Jurkat, Clone E6-1 (cell line): ENCODE data around the gene SH3PXD2A.

Experiments
- DNase-seq: peaks from one replicate; pipeline ENCODE4 v3.0.0-alpha.2; 2011; ENCODE audit warnings: low read depth, low spot score
- H3K4me3 ChIP-seq: 2 replicates; pipeline ENCODE4 v1.5.1; 2011; ENCODE audit warnings: mild to moderate bottlenecking, low read length, control low read depth, moderate library complexity

Gene SH3PXD2A

DNA sequence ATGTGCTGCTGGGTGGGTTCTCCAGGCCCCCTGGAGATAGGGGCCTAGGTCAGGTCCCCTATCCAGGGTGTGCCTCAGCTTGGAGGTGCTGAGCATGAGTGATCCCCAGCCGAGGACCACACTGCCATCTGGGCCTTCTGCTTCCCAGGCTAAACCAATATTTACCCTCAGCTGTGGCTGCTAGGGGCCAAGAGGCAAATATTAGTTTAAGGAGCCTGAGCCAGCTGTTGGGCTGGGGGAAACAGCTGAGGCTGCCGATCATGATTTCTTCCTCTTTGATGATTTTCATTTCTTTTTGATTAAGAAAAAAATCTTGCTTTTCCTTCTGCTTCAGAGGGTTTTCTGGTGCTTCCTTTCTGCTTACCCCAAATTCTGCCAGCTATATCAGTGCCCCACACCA, 278.5 kb downstream of the SH3PXD2A start:
- DNase-seq = no peak
- no peak overlapping the region for H3K4me3 ChIP-seq

- no peak overlapping the region for H3K4me3 ChIP-seq
- no peak for DNase-seq
Observed at GRCh38 chr10:103576076-103576471, 279.3 kb downstream of the SH3PXD2A start.

GRCh38 chr10:103575416-103576075, 279.8 kb downstream of the SH3PXD2A start:
- DNase-seq = no peak
- no peak overlapping the region for H3K4me3 ChIP-seq

- H3K4me3 ChIP-seq = no peak overlapping the region
- DNase-seq = no peak
Observed at GRCh38 chr10:103574097-103575061, 281.0 kb downstream of the SH3PXD2A start.

- DNase-seq = no peak
- H3K4me3 ChIP-seq = no peak overlapping the region
Observed at GRCh38 chr10:103573205-103573487, 282.2 kb downstream of the SH3PXD2A start.

GRCh38 chr10:103572347-103573204, 282.8 kb downstream of the SH3PXD2A start:
- no peak overlapping the region for H3K4me3 ChIP-seq
- no peak for DNase-seq

DNA sequence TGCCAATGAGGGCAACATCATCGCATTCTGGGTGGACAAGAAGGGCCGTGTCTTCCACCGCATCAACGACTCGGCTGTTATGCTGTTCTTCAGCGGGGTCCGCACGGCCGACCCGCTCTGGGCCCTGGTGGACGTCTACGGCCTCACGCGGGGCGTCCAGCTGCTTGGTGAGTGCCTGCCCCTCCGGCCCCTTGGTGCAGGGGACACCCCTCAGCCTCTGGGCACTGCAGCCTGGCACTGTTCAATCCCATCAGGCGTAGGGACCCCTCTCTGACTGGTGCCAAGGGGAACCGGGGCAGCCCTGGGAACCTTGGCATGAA, 283.8 kb downstream of the SH3PXD2A start:
- no peak for DNase-seq

DNA sequence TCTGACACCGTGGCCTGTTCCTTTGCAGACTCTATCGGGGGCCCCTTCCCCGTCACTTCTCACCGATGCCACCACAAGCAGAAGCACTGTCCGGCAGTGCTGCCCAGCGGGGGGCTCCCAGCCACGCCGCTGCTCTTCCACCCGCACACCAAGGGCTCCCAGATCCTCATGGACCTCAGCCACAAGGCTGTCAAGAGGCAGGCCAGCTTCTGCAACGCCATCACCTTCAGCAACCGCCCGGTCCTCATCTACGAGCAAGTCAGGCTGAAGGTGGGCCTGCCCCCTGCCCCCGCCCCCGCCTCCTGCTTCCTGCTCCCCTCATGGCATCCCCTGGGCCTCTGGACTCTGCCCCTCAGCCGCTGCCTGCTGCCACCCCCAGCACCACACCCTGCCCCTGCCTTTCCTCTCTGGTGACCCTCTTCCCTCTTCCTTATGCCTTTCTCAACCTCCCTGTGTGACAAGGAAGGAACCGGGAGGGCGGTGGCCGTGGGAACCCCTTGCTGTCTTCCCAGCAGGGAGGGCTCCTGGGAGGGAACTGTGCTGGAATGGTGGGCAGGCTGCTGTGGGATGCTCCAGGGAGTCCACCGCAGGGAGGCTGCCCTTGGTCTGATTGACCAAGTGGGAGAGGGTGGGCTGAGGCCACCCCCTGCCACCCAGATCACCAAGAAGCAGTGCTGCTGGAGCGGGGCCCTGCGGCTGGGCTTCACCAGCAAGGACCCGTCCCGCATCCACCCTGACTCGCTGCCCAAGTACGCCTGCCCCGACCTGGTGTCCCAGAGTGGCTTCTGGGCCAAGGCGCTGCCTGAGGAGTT, 284.3 kb downstream of the SH3PXD2A start:
- no peak for DNase-seq
- H3K4me3 ChIP-seq = no peak overlapping the region

More for the DNA sequence above, 283.8 kb downstream of the SH3PXD2A start:
- H3K4me3 ChIP-seq = no peak overlapping the region

DNA sequence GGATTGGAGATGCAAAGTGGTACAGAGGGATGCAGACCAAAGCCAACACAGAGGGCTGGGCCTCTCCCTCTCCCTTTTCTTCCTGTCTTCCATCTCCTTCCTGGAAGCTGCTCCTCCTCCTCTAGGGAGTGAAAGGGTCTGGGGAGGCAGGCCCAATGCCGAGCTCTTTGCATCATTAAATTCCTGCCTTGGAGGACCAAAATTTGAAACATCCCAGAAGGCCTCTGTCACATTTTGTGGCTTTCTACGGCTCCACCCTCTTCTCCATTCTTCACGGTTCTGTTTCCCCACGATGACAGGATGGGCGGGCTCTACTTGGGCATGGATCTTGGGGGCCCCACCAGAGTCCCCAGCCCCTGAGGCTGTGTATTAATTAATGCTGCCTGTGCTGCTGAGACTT, 285.5 kb downstream of the SH3PXD2A start:
- no peak overlapping the region for H3K4me3 ChIP-seq
- DNase-seq = no peak

DNA sequence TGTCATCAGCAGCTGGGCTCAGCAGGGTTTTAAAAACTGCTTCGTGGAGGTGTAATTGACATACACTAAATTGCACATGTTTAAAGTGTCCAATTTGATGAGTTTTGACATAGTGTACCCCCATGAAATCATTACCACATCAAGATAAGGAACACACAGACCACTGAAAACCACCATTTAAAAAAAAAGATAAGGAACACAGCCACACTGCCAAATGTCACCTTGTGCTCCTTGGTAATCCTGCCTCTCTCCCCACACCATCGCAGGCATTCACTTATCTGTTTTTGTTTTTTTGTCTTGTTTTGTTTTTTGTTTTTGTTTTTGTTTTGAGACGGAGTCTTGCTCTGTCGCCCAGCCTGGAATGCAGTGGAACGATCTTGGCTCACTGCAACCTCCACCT, 286.9 kb downstream of the SH3PXD2A start:
- no peak overlapping the region for H3K4me3 ChIP-seq
- no peak for DNase-seq

DNA sequence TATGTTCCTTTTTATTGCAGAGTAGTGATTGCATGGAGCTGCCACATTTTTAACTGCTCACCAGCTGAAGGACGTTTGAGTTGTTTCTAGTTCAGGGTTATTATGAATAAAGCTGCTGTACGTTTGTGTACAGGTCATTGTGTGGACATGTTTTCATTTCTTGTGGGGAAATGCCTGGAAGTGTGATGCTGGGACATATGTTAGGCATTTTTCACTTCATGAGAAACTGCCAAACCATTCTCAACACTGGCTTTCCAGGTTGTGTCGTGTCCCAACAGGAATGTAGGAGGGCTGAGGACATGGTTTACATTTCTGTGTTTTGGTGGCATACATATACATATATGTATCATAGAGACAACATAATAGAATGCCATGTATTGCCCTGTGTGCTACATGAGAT, 288.8 kb downstream of the SH3PXD2A start:
- DNase-seq = no peak

DNA sequence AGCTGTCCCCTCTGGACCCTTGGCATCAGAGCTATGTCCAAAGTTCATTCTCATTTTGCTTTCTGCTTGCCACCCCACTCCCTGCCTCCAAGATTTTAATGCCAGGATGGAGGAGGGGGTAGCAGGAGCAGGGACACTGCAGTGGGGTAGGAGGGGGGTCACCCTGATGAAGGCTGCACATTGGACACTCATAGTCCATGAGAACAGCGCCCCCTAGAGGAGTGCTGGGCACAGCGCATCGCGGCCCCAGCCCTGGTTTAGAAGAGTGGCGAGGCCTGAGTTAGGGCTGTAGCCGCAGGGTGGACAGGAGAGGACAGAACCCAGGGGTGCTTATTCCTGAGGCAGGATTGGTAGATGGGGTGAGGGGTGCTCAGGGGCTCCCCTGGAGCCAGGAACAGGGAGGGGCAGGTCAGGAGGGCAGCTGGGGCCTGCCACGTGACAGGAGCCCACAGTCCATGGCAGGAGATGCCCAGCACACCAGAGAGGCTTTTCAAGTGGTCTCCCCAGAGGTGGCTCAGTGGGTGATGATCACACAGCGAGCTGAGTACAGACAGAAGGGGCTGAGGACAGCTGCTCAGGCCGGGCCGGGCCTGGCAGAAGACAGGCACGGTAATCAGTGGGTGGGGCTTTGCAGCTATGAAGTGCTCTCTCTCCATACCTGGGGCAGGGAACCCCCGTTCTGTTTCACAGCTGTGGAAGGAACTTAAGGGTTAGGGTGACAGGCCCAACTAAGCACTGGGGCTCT, 290.4 kb downstream of the SH3PXD2A start:
- no peak for DNase-seq
- no peak overlapping the region for H3K4me3 ChIP-seq

More for the DNA sequence above, 288.8 kb downstream of the SH3PXD2A start:
- H3K4me3 ChIP-seq = no peak overlapping the region

DNA sequence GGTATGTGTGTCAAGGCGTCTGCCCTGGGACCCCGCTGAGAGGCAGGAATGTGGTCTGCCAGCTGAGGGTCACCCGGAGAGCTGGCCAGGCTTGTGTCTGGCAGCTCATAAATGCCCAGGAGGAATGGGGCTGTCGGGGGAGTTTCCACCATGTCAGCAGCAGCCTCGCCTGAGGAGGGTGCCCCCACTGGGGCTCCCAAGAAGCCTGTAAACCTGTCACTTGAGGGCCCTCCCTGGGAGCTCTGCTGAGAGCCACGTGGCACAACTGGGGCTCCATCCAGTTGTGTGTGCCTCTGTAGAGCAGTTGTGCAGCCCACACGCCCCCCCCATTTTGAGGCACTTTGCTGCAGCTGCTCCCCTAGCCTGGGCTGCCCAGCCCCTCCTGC, 291.3 kb downstream of the SH3PXD2A start:
- no peak overlapping the region for H3K4me3 ChIP-seq
- DNase-seq = no peak

- DNase-seq = no peak
Observed at GRCh38 chr10:103563231-103564115, 291.9 kb downstream of the SH3PXD2A start.

GRCh38 chr10:103562383-103562782, 293.0 kb downstream of the SH3PXD2A start:
- DNase-seq = no peak
- H3K4me3 ChIP-seq = no peak overlapping the region

More at GRCh38 chr10:103563231-103564115, 291.9 kb downstream of the SH3PXD2A start:
- no peak overlapping the region for H3K4me3 ChIP-seq

DNA sequence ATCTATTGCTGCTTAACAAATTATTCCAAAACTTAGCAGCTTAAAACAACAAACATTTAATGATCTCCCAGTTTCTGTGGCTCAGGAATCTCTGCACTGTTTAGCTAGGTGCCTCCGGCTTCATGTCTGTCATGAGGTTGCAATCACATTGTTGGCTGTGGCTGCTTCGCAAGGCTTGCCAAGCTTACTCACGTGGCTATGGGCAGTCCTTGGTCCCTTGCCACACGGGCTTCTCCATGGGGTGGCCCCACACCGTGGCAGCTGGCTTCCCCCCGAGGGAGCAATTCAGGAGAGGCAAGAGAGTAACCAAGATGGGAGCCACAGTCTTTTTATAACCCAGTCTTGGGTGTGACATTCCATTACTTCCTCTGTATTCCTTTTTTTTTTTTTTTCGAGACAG, 294.5 kb downstream of the SH3PXD2A start:
- H3K4me3 ChIP-seq = no peak overlapping the region
- DNase-seq = no peak

GRCh38 chr10:103559776-103560175, 295.6 kb downstream of the SH3PXD2A start:
- H3K4me3 ChIP-seq = no peak overlapping the region
- DNase-seq = no peak
